HG03378 (cell line): ENCODE data around the gene ERICH6.

Experiments
- ATAC-seq: cut with Tn5 transposase; IDR thresholded peaks from one replicate; pipeline ENCODE4 v1.9.1; 2021; ENCODE audit warnings: mild to moderate bottlenecking, moderate library complexity; ENCODE audit not compliant: unreplicated experiment

Gene ERICH6

GRCh38 chr3:150703756-150704344 lies at the start of gene ERICH6:
Gene ERICH6 (minus strand): TSS chr3:150703920. CDS start chr3:150703898, 22 bp downstream.
- ATAC-seq: peak; percentile 92

GRCh38 chr3:150751781-150752263 lies 48.1 kb upstream of the ERICH6 start:
- ATAC-seq: no peak

GRCh38 chr3:150749255-150749654 lies 45.5 kb upstream of the ERICH6 start:
- no peak for ATAC-seq

DNA sequence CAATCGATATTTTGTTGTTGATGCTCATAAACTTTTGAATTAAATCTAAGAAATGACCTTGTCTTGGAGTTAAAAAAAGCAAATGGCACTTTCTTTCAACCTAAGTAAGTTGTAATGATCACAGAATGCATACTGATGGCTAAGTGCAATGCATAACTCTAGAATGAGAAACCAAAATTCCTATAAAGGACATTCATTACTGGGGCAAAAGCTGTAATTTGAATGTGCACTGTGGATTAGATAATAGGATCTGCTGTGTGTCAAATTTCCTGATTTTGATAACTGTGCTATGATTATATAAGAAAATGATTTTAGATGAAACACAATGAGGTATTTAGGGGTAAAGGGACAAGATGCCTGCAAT lies 44.9 kb upstream of the ERICH6 start:
- ATAC-seq: no peak

GRCh38 chr3:150747886-150748683 lies 44.4 kb upstream of the ERICH6 start:
- no peak for ATAC-seq

DNA sequence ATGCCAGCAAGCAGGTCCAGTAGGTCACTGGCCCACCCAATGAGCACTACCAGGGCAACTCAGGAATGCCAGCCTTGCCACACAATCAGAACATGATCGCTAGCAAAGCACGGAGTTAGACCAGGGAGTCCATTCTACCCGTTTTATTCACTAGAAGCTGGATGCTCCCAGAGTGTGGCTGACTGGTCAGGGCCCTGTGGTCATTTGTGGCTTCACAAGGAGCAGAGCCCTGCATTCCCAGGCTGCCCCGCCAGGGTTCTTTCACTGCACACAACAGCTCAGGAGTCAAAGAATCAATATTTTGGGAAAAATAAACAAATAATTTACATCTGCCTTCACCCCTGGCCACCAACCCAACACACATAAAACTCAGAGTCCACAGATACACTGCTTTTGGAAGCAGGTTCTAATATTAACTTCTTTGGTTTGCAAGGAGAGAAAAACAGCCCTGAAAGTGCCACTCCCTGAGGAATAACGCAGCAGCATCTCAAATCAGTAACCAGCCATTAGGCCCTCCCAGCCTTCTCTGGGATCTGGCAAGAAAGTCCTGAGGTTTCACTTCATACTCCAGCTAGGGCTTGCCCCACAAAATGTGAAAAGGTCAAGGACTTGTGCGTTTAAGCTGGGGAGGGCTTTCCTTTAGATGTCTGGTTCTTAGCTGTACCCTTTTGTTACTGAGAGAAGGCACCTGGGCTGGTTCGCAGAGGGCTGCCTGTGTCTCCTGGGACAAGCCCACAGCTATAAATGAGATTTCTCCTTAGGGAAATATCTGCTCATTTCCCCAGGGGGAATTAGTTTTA lies 43.3 kb upstream of the ERICH6 start:
- ATAC-seq: no peak

DNA sequence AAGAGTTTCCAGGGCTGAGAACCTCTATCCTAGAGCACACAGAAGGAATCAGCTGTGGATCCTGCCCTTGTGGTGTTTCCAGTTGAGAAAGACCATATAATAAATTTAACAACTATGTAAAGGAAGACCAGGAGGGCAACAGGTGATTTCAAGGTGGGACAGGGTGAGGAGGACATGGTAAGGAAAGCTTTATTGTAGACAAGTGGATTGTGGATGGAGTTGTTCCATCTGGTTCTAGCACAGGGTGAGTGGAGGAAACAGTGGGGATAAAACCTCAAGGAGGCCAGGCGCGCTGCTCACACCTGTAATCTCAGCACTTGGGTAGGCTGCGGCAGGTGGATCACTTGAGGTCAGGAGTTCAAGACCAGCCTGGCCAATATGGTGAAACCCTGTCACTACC lies 42.1 kb upstream of the ERICH6 start:
- no peak for ATAC-seq

DNA sequence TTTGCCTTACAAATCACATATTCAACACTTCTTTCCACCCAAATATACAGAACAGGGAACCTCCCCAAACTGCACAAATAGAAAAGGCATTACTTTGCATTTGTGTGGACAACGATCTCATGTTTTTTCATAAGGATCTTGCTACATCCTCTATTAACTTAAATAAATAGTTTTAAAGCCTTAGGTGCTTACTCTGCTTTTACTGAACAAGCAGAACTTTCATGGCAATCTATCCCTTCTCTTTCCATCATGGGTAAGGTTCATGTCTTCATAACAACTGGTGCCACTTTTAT lies 41.1 kb upstream of the ERICH6 start:
- ATAC-seq: no peak

- no peak for ATAC-seq
These were observed 40.6 kb upstream of the ERICH6 start for GRCh38 chr3:150744041-150744918.

DNA sequence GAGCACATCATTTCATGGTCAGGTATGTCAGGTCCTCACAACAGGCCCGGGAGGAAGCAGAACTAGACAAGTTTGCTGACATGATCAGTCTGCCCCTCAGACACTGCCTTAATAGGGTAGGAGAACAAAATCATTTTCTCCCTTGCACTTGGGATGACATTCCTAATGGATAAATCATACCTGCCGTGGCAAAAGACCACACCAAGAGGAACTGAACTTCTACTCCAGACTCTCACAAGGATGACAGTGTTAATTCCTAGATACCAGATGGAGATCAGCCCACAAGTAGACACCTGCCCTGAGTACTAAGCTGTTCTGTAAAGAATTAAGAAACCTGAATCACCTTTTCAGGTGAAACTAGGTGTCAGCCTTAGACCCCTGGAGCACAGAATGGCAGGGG lies 39.8 kb upstream of the ERICH6 start:
- ATAC-seq: no peak

- ATAC-seq: no peak
These were observed 39.0 kb upstream of the ERICH6 start for GRCh38 chr3:150742679-150743078.

- ATAC-seq: no peak
These were observed 38.4 kb upstream of the ERICH6 start for GRCh38 chr3:150742141-150742523.

- no peak for ATAC-seq
These were observed 37.9 kb upstream of the ERICH6 start for GRCh38 chr3:150741497-150742140.

GRCh38 chr3:150740733-150741496 lies 37.2 kb upstream of the ERICH6 start:
- ATAC-seq: no peak

DNA sequence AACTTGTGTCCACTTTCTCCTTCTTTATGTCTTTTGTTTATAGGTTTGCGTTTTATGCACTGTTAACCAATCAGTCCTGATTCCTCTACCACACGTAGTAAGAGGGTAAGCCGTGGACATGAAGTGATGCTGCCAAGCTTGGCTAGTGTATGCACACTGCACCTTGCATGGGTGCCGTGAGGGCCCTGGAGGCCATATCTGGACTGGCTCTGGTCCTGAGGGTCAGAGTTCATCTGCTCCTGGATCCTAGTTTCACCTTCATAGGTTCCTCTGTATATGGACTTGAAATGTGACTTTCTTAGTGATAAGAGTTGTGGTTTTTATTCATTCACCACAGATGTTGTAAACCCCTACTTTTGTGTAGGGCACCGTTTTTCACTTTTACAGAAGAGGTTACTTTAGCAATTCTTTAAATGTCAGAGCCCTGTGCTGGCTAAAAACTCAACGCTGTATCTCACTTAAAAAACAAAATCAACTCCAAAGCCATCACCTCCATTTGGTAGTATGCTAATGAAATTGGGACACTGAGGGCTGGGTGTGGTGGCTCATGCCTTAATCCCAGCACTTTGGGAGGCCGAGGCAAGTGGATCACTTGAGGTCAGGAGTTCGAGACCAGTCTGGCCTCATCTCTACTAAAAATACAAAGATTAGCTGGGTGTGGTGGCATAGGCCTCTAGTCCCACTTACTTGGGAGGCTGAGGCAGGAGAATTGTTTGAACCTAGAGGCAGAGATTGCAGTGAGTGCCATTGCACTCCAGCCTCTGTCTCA lies 36.3 kb upstream of the ERICH6 start:
- peak; percentile 29 for ATAC-seq

GRCh38 chr3:150739200-150739863 lies 35.6 kb upstream of the ERICH6 start:
- ATAC-seq: peak; percentile 53

GRCh38 chr3:150738688-150739087 lies 35.0 kb upstream of the ERICH6 start:
- ATAC-seq: no peak

- peak; percentile 46 for ATAC-seq
These were observed 34.4 kb upstream of the ERICH6 start for GRCh38 chr3:150737874-150738679.
